Neural progenitor cell (in vitro differentiated cells): ENCODE data around the gene TBC1D32.

Experiments
- CTCF ChIP-seq: fragments of 200-600 bp; sonication (generic); IDR thresholded peaks from 2 replicates; pipeline ENCODE4 v1.5.1; 2017; ENCODE audit warnings: antibody characterized with exemption, mild to moderate bottlenecking
- EZH2 ChIP-seq: fragments of 200-600 bp; sonication (generic); IDR thresholded peaks from 2 replicates; pipeline ENCODE4 v1.6.1; 2017; ENCODE audit warnings: antibody characterized with exemption, mild to moderate bottlenecking, moderate library complexity
- EZH2phosphoT487 ChIP-seq: fragments of 200-600 bp; sonication (generic); IDR thresholded peaks from 2 replicates; pipeline ENCODE4 v1.6.1; 2017; ENCODE audit warnings: antibody characterized with exemption

DNA sequence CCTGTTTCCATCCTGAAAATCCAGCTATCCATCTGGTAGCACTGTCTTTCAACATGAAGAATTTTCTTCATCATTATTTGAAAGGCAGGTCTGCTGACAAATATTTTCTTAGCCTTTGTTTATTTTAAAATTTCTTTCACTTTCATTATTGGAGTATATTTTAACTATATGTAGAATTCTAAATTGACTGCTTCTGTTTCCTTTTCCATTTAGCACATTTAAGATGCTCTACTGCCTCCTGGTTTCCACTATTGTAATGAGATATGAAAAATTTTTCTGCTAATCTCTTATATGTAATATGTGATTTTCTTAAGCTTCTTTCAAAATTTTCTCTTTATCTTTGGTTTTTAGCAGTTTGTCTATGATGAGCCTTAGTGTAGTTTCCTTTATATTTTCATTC, 97.3 kb downstream of the TBC1D32 start:
- TF ChIP-seq CTCF: no peak
- no peak for TF ChIP-seq EZH2
- no peak for TF ChIP-seq EZH2phosphoT487
